Globus pallidus (tissue), 1 donor: ENCODE results near the gene M1AP.
A peak's percentile ranks its signal among the peaks of the same experiment; 100 is the strongest.
"Not testable (repeated sequence)": the region's sequence is repeated elsewhere in the genome, so short reads cannot be mapped to it uniquely, and the experiment has no call there.

Experiments
- DNase-seq: peaks from one replicate; pipeline ENCODE4 v3.0.0-alpha.2; 2015; ENCODE audit warnings: low spot score

The M1AP gene

DNA sequence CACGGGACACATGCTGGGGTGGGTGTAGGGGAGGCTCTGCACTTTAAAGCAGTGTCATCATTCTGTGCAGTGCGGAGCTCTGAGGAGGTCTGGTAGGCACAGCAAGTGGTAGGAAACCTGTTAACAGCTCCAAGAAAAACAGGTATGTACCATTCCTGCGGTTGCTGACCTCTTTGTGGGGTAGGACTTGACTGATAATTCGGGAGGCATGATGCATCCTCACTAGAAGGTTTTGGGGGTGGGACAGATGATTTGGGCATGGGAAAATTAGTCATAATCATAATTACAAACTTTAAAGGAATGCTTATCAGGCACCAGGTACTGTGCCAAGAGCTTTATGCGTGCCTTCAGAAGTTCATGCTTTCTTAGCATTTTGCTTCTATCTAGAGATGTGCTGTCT is 83.9 kb downstream of the M1AP start:
- no peak for DNase-seq

DNA sequence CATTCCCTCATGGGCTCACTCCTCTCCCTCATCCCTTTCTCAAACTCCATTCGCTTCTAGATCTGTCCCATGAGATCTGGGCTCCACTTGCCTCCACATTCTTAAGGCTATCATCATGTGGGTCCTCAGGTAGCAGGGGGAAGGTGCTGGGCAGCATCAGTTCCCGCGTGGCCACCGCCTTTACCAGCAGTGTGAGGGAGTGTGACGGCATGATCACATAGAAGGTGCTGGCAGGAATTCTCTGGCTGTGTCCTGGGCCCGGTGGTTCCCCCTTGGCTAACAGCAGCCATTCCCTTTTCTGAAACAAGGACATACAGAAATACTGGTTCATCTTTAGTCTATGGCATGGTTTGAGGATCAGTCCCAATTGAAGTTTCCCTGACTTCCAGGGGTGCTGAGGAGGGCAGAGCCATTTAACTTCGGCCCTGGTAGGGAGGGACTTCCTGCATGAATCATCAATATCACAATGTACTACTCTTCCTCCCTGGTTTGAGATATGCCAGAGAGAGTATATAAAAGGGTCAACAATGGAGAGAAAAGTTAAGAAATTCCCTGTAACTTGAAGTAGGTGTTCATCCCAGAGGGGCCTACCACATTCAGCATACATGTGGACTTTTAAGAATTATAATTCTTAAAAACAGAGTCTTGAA is 85.9 kb downstream of the M1AP start:
- no peak for DNase-seq

GRCh38 chr2:74561022-74561421 is 87.1 kb downstream of the M1AP start:
- not testable (repeated sequence) for DNase-seq

DNA sequence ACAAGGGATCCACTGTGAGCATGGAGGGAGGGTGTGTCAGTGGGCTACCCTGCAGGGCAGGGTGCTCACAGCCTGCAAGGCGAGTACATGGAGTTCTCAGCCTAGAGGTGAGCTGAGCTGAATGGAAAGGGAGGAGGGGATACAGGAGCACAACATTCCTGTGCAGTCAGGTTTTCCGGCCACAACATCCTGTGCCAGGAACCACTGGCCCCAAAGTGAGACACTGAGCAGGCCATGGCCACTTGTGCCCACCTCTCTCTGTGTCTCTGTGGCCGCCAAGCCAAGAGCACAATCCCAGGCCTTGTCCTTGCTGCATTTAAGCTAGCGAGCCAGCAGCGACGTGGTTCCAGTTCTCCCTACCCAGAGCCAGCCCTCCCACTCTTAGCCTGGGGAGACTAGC is 87.5 kb downstream of the M1AP start:
- no peak for DNase-seq

DNA sequence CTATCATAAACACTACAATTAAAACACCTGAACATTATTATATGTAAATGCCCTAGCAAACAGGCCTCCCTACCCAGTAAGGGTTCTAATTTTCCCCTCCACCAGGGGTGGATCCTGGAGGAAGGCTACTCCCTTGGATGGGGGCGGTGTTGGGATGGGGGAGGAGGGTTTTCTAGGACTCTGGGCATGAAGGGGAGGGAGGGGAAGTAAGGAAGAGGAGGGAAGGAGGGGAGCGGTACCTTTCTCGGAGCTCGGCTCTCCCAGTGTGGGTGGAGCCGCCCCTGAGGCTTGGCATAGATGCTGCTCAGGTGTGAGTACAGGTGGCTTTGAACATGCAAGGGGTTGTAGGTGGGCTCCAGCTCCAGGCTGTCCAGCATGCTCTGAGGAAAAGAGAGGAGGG is 88.2 kb downstream of the M1AP start:
- no peak for DNase-seq

- DNase-seq, result no peak
Observed at GRCh38 chr2:74558284-74559230, 89.6 kb downstream of the M1AP start.

DNA sequence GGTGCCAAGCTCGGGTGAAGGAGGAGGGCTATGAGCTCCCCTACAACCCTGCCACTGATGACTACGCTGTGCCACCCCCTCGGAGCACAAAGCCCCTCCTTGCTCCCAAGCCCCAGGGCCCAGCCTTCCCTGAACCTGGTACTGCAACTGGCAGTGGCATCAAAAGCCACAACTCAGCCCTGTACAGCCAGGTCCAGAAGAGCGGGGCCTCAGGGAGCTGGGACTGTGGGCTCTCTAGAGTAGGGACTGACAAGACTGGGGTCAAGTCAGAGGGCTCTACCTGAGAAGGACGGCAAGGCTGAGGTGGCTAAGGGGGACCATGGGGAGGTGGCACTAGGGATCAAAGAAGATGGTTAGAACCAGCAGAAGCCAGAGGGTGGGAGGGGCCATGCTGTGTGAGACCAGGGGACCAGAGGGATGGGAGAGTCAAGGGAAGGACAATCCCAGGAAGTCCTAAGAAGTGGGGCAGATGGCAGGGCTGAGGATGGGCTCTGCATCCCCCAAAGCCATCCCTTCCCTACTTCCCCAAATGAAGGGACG is 91.2 kb downstream of the M1AP start:
- no peak for DNase-seq

DNA sequence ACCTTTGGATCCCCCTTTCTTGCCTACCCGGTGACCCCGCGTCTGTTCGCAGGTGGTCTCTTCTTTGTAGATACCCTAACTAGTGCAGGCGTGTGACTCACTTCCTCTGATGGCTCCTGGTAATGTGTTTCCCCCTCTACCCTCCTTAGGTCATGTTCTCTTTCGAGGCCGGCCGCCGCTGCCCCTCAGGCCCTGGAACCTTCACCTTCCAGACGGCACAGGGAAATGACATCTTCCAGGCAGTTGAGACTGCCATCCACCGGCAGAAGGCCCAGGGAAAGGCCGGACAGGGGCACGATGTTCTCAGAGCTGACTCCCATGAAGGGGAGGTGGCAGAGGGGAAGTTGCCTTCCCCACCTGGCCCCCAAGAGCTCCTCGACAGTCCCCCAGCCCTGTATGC is 92.0 kb downstream of the M1AP start:
- no peak for DNase-seq

GRCh38 chr2:74555610-74556103 is 92.5 kb downstream of the M1AP start:
- no peak for DNase-seq

GRCh38 chr2:74554820-74555531 is 93.2 kb downstream of the M1AP start:
- DNase-seq, result no peak

DNA sequence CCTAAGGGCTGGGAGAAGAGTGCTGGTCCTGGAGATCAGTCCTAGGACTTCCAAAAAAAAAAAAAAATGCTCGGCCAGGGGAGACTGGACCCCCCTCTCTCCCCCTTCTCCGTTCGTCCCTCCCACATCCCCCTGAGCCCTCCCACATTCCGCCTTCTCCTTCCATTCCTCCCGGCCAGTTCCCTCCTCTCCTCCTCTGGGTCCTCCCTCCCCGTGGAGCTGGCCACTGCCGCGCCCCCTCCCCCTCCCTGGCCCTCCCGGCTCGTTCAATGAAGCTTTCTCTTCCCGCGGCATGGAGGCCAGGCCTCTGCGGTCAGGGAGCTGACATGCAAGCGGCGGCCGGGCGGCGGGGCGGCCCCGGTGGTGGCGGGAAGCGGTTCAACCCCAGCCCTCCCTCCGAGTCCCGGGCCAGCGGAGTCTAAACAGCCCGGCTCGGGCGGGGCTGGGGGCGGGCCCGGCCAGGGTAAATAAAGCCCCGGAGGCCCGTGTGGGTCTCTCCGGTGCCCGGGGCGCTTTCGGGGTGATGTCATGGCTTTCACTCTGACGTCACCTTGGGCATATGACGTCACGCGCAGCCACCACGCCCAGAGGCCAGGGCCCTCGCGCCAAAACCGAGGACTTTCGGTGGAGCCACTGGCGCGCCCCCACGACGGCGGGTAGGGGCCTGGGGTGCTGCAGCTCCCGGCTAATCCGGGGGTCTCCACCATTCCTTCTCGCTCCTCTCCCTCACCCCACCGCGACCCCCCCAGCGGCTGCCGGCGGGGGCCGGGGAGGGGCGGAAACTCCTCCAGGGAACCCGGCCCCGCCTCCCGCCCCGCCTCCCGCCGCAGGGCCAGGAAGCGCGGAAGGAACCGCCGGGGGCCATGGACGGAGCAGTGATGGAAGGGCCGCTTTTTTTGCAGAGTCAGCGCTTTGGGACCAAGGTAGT is 94.0 kb downstream of the M1AP start, which contains the start of the genes DOK1 and LOXL3:
Gene DOK1 (plus strand): TSS at position 829 of the 928 bp plus-strand sequence. CDS start 35 bp downstream, at position 864.
Gene LOXL3 (minus strand): TSS at position 51 of the 928 bp plus-strand sequence. CDS start 1,308 bp downstream, outside the sequence.
- peak; percentile 69 for DNase-seq

DNA sequence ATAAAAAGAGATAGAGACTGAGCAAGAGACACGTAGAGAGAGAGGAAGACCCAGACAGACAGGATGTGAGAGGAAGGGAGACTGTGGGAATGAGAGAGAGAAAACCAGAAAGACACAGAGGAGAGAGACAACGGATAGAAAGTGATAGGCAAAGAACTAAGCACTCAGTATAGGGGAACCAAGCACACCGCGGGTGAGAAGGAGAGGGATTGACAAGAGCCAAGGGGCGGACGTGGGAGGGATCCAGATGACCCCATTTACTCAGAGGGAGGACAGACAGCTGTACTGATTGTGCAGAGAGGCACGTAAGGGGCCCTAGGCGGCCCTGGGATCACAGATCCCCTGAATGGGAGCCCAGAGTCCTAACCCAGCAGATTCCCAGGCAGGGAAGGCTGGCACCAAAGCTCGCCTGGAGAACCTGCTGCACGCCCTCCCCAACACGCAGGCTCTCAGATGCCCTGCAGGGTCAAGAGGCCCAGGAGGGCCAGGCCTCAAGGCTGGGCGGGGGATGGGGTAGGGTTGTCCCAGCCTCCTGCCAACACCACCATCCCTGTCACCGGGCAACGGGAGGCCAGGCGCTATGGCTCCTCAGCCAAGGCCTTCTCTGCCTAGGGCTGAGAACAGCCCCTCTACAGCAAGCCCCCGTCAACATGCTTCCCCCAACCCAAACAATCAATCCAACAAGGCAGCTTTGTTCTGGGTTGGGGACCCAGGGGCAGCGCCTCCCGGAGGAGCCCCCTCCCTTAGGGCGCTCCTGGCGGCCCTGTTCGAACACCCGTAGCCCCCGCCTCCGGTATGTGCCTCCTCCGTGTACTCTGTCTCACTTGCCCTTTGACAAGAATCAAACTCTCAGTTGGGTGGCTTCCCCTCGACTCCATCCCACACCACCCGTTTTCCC is 95.0 kb downstream of the M1AP start:
- DNase-seq, result no peak

DNA sequence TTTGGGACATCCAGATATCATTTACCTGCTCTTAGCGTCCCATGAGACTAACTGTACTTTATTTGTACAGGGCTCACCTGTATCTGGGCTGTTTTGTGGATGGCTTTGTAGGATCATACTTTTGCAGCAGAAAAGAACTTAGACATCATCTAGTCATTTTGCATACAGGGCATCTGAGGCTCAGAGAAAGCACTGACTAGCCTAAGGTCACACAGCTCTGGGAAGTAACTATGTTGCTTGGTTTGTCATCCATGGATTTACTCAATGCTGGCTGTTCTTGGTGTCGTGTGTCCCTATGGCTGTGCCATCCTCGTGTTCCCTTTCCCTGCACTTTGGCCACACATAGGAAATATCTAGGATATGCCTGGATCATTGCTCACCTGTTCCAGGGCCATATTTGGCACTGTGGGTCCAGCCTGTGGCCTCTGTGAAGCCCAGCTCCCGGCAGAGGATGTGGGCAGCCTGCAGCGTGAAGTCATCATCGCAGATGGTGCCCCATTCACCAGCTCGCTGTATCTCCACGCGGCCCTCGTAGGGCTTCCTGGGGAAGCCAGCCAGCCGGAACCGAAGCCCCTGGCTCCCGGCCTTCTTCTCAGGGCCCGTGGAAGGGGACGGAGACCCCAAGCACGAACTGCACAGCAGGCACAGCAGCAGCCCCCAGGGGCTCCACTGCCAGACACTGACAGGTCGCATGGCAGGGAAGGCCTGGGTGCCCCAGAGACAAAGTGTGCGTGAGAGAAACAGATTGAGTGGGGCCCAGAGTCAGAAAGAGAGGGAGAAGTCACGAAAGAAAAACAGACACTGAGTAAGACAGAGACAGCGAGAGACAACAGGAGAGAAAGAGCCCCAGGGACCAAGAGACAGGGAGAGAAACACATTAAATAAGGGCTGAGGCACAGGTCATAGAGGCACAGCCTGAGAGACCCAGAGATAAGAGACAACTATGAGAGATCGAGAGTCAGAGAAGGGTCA is 95.9 kb downstream of the M1AP start:
- no peak for DNase-seq

- DNase-seq, result no peak
Observed at GRCh38 chr2:74551530-74551929, 96.6 kb downstream of the M1AP start.

DNA sequence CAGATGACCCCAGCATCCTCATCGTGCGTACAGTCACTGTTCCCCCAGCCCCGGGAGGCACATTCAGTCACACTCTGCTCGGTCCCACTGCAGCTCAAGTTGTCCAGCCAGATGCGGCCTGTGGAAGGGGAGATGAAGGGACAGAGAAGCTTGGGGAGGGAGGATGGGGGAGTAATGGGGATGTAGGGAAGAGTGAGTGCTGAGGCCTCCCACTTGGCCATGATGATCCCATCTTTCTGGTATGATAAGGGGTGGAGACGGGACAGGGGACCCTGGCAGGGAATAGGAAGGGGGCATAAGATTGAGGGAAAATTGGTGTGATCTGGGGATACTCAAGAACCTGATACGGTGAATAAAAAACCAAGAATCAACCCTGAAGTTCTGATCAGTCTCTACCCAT is 97.9 kb downstream of the M1AP start:
- no peak for DNase-seq

GRCh38 chr2:74548900-74549826 is 99.0 kb downstream of the M1AP start:
- DNase-seq, result no peak

- DNase-seq, result no peak
Observed at GRCh38 chr2:74548285-74548899, 99.7 kb downstream of the M1AP start.
